ENCODE data around the gene PTGDS.

PTGDS gene

DNA sequence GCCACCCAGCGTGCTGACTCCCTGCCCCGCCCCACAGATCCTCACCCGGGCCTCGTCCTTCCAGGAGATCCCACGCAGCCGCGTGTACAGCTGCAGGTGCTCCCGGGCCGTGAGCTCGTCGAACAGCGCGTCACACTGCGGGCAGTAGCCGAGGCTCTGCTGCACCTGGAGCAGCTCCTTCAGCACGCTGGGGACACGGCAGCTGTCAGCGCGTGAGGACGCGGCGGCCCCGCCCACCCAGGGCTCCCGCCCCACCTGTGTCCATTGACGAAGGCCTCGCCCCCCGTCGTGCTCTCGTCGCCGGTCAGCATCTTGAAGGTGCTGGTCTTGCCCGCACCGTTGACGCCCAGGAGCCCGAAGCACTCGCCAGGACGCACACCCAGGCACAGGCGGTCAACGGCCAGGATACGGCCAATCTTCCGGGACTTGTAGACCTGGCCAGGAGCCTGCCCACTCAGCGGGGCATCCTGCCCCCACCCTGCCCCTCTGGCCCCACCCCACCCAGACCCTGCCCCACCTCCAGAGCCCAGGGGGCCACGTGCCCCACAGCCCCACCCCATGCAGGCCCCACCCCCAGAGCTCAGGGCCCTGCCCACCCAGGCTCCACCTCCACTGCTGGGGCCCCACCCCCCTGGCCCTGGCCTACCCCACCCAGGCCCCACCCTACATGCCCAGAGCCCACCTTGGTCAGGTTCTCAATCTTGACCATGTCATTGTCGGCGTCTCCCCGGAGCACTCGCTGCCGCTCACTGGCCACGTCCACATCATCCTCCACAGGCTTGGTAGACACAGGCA, 32.8 kb downstream of the PTGDS start:
- DNase-seq (ENCODE audit: low read depth): no peak

GRCh38 chr9:137011156-137011555, 33.9 kb downstream of the PTGDS start:
- DNase-seq (ENCODE audit: low read depth): no peak

- DNase-seq (ENCODE audit: low read depth): no peak
These were observed 34.8 kb downstream of the PTGDS start for GRCh38 chr9:137011907-137012675.

DNA sequence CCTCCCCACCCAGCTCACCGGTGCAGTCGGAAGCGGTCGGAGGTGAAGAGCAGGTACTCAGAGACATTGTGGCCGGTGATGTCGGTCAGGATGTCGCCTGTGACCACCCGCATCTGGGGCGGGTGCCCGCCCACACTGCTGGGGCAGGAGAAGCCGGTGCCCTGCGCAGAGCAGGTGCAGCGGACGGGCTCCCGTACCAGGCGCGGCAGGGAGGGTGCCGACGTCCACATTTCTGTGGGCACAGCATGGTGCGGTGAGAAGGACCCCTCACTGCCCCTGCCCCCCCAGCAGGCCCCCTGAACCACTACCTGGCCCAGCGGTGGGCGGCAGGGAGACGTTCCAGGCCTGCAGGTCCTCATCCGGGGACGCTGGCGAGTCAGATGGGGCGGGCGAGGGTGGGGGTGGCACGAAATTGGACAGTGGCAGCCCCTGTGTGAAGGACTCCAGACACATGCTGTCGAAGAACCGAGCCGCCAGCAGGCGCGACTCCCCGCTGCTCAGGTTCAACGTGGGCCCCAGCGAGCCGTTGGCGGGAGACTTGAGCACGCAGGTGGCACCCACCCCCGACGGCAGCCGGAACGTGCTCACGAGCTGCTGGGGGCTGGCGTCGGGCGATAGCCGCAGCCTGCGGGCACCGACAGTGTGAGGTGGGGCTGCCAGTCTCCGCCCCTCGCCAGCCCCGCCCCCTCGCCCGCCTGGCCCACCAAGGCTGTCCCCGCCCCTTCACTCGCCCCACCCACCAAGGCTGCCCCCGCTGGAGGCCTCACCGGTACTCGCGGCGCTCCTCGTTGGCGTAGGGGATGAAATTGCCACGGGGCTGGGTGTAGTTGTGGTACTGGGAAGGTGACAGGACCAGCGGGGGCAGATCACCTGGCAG, 35.6 kb downstream of the PTGDS start:
- no peak for DNase-seq (ENCODE audit: low read depth)

DNA sequence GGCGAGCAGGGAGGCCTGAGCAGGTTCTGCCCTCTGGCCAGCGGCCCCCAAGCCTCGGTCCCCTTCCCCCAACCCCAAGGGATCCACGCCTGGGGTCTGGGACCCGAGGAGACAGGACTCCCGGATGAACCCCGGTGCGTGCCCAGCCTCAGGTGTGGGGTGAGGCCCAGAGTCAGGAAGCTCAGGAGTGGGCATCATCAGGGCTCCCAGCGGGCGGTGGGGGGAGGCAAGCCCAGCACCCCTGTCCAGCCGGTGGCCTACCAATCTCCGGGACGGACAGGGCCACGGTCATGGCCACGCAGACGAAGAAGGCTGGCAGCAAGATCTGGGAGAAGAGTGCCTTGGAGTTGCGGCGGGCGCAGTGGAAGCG, 36.3 kb downstream of the PTGDS start:
- no peak for DNase-seq (ENCODE audit: low read depth)

DNA sequence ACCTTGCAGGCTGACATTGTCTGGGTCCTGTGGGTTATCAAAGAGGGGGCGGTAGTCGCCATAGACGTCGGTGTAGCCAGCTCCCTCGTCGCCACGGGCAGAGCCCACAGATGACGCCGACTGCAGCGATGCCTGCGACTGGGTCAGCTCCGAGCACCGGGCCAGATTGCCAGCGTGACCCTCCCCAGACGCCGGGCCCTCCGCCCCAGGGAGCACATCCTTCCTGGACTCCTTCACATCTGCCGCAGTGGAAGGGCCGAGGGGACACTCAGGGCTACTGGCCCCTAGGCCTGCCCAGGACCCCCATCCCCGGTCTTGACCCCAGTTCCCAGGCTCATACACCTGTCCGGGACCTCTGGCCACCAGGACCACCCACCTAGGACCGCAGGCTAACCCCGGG, 36.9 kb downstream of the PTGDS start:
- DNase-seq (ENCODE audit: low read depth): no peak

DNA sequence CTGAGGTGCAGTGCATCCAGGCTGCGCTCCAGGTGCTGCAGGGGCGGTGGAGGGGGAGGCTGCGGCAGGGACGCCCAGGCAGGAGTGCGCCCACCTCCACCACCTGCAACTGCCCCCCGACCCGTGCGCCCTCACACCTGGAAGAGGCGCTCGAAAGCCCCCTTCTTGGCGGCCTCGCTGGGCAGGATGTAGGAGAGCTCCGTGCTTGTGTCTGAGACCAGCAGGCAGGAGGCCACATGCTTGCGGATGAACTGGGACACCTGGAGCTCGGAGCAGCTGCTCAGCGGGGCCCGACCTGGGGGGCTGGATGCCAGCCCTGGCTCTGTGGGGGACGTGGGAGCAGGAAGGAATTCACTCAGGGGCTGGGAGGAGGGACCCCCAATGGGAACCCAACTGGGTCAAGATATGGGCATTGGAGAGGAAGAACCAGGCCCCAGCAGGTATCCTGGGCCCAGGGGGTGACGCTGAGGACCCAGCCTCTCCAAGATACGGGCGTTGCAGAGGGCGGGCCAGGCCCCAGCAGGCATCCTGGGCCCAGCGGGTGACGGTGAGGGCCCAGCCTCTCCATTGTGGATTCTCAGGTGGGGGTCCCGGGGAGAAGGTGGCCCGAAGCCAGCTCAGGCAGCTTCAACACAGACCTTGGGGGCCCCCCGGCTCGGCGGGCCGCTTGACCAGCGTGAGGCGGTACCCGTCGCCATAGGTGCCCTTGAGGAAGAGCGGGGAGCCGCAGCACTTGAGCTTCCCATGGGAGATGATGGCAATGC, 37.7 kb downstream of the PTGDS start:
- DNase-seq (ENCODE audit: low read depth): no peak

DNA sequence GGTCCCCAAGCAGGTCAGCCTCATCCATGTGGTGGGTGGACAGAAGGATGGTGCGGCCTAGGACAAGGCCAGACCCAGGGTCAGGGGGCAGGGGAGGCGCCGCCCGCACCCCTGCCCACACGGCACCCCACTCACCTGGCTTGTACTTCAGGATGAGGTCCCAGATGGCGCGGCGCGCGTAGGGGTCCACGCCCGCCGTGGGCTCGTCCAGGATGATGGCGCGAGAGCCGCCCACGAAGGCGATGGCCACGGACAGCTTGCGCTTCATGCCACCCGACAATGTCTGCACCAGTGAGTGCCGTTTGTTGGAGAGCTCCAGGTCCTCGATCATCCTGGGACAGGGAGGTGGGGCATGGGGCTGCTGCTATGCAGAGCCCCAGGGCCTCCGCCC, 38.2 kb downstream of the PTGDS start:
- DNase-seq (ENCODE audit: low read depth): no peak

DNA sequence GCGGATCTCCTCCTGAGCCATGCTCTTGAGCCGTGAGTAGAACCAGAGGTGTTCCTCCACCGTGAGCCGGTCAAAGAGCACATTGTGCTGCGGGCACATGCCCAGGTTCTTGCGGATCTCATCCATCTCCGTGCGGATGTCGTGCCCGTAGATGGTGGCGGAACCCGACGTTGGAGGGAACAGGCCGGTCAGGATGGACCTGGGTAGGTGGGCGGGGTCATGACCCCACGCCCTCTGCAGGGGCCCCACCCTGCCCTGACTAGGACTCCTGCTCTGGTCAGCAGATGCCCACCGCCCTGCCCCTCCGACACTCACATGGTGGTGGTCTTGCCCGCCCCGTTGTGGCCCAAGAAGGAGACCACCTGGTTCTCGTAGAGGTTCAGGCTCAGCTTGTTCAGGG, 38.7 kb downstream of the PTGDS start:
- DNase-seq (ENCODE audit: low read depth): no peak

GRCh38 chr9:137016436-137016835, 39.1 kb downstream of the PTGDS start:
- no peak for DNase-seq (ENCODE audit: low read depth)

DNA sequence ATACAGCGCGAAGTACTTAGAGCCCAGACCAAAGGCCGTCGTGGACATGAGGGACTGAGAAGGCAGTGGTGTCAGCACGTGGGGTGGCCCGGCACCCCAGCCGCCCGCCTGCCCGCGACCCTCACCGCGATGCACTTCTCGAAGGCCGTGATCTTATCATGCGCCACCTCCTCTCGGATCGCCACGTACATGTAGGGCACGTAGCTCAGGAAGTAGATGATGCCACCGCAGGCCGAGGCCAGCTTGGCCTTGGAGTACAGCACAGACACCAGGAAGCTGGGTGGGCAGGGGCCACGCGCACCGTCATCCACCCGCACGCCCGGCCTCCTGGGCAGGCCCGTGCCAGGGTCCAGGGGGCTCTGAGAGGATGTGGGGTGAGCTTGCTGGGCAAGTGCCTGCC, 39.8 kb downstream of the PTGDS start:
- DNase-seq (ENCODE audit: low read depth): no peak

DNA sequence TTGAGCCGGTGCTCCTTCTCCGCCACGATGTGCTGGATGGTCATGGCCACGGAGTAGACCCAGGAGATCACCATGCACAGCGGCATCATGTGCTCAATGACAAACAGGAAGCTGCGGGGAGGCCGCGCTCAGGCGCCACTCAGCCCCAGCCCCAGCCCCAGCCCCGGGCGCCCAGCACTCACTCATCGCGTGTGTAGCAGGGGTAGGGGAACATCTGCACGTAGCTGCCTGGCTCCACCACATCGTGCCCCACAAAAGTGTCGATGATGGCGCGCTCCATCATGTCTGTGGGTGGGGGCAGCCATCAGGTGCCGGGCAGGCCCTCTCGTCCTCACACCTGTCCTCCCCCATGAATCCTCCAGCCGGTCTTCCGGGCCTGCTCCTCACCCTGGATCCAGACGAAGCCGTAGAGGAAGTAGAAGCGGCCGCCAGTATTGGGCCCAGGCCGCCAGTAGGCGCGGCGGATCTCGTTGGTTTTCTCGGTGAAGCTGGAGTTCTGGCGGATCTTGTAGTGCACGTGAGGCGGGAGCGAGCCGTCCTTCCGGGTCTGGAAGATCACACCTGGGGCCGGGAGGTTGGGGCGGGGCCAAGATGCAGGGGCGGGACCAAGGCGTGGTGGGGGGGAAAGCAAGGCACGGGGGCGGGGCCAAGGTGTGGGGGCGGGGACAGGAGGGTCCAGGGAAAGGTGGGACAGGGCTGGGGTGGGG, 40.6 kb downstream of the PTGDS start:
- DNase-seq (ENCODE audit: low read depth): no peak

DNA sequence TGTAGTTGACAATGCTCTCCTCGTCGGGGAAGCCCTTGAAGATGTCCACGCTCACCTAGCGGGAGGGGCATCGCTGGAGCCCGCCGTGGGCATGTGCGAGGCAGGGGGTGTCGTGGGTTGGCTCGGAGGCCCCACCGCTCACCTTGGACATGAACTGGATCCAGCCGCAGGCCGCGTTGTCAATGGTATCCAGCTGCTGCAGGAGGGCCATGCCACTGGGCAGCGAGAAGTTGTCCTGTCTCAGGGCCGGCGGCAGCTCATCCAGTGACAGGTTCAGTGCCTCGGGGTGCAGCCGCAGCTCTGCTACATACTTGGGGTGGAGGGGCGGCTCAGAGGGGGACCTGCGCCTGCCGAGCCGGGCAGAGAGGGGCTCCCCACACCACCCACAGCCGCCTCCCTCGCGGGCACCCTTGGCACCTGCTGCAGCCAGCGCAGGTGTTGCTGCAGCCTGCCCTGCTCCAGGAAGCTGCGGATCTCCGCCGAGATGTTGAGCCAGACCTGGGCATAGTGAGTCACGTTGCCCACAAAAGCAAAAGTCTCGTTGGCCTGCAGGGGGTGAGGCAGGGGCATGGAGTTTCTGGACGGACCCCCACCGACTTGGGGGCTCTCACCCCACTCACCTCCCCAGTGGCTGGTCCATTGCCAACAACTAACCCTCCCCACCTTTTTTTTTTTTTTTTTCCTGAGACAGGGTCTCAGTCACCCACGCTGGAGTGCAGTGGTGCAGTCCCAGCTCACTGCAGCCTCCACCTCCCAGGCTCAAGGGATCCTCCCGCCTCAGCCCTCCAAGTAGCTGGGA, 41.7 kb downstream of the PTGDS start:
- no peak for DNase-seq (ENCODE audit: low read depth)

DNA sequence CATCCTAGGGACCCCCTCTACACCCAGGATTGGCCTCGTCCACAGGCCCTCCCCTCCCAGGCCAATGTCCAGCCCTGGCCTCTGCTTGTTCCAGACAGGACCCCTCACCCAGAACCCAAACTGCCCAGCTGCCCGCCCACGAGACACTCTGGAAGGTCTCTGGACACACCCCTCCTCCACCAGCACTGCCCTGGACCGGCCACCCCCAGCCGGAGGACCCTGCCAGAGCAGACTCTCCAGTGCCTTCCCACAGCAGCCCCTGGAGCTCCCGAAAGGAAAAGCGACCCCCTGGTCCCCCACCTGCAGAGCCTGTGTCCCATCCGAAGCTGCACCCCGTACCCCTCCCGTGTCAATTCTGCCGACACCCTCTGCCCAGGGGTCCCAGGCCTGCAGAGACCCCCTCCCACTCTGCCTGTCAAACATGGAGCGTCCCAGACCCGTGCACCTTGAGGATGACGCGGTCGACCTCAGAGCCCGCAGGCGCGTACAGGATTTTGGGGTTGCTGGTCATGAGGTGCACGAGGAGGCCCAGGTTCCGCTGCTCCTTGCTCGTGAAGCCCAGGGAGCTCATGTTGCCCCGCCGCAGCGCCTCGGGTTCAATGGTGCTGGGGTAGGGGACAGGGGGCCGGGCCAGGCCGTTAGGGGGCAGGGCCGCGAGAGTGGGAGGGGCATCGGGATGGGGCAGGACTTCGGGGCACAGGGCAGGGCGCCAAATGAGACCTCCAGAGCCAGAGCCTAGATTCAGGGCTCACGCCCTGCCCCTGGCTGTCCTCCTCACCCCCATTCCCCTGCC, 42.8 kb downstream of the PTGDS start:
- DNase-seq (ENCODE audit: low read depth): no peak

GRCh38 chr9:137020771-137021567, 43.7 kb downstream of the PTGDS start:
- no peak for DNase-seq (ENCODE audit: low read depth)

- no peak for DNase-seq (ENCODE audit: low read depth)
These were observed 44.3 kb downstream of the PTGDS start for GRCh38 chr9:137021568-137021978.

GRCh38 chr9:137021979-137022661, 44.8 kb downstream of the PTGDS start:
- DNase-seq (ENCODE audit: low read depth): peak; percentile 80

DNA sequence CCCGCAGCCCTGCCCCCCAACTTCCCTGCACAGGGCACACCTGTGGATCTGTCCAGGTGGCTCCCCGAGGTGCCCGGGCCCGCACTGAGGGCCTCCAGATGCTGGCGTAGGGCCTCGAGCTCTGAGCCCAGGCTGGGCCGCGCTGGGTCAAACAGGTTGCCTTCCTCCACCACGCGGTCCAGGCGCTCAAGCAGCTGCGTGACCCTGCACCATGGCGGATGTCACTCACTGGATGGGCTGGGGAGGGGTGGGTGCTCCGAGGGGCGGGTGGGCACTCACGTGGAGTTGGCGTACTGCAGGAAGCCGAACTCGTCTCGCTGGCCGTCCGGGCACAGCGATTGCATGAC, 45.3 kb downstream of the PTGDS start:
- DNase-seq (ENCODE audit: low read depth): no peak
